Measurements from ENCODE around the gene MLLT10.

The MLLT10 gene

DNA sequence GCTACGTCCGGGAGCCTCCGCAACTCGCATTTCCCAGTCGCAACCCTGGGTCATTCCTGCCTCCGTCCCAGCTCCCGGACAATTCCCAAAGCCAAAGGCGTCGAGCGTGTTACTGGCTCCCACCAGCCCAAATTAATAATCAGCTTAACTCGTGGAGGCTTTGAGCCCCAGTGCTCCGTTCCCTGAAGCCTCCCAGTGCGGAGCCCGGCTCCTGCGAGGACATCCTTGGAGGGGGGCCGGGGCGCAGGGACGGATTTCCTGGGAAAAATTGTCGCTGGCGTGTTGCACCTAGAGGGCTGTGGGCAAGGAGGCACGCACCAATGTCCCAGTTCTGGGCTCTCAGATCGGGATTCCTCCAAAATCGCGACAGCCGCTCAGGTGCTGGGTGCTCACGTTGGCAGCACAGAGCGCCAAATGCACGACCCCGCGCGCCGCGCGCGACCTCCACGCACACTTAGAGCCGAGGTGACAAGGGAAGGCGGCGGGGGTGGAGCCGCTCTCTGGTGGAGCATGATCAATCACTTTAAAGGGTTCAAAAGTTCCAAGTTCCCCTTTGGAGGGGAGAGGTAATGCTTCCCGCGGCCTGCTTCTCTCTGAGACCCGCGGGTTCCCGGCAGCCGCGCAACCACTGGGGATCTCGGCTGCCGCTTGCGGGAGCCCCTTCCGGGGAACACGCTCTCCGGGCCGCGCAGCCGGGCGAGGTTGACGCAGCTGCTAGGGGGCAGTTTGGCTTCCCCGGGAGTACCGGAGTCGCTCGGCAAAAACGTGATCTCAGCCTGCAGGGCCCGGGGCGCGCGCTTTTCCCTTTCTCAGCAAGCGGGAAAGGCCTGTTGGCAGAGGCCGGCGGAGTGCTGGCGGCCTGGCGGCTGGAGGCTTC lies 34.1 kb upstream of the MLLT10 start:
- H3K4me3 ChIP-seq (ENCODE audit: low read depth, low read length) = no peak overlapping the region
- no peak for TF ChIP-seq MYC (IDR thresholded peaks at IDR 0.05; ENCODE audit: low read depth, low read length)
- TF ChIP-seq, protein P1, sequence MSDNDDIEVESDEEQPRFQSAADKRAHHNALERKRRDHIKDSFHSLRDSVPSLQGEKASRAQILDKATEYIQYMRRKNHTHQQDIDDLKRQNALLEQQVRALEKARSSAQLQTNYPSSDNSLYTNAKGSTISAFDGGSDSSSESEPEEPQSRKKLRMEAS (IDR thresholded peaks at IDR 0.05; ENCODE audit: low read depth, low read length) = no peak
- TF ChIP-seq, protein P2, sequence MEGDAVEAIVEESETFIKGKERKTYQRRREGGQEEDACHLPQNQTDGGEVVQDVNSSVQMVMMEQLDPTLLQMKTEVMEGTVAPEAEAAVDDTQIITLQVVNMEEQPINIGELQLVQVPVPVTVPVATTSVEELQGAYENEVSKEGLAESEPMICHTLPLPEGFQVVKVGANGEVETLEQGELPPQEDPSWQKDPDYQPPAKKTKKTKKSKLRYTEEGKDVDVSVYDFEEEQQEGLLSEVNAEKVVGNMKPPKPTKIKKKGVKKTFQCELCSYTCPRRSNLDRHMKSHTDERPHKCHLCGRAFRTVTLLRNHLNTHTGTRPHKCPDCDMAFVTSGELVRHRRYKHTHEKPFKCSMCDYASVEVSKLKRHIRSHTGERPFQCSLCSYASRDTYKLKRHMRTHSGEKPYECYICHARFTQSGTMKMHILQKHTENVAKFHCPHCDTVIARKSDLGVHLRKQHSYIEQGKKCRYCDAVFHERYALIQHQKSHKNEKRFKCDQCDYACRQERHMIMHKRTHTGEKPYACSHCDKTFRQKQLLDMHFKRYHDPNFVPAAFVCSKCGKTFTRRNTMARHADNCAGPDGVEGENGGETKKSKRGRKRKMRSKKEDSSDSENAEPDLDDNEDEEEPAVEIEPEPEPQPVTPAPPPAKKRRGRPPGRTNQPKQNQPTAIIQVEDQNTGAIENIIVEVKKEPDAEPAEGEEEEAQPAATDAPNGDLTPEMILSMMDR (IDR thresholded peaks at IDR 0.05; ENCODE audit: low read depth, low read length) = no peak
- TF ChIP-seq POLR2A (IDR thresholded peaks at IDR 0.05; ENCODE audit: extremely low read depth, insufficient read length) = no peak
- no peak for DNase-seq (ENCODE audit: low read depth)

DNA sequence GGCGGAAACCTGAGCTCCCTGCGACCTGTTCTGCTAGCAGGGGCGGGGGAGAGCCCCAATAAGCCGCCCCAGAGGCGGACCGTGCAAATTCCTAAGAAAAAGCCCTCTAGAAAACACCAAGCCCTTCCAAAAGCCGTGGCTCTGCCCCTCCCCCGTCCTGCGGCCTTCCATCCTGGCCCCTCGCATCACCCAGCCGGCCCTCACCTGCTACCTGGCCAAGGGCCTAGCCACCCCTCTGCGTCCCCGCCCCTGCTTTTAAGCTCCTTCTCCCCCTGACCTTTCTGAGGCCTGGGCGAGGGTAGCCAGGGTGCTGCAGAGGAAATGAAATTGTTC lies 33.5 kb upstream of the MLLT10 start:
- no peak for DNase-seq (ENCODE audit: low read depth)
- no peak overlapping the region for H3K4me3 ChIP-seq (ENCODE audit: low read depth, low read length)
- no peak for TF ChIP-seq MYC (IDR thresholded peaks at IDR 0.05; ENCODE audit: low read depth, low read length)
- TF ChIP-seq, protein P2 (IDR thresholded peaks at IDR 0.05; ENCODE audit: low read depth, low read length) = no peak
- TF ChIP-seq POLR2A (IDR thresholded peaks at IDR 0.05; ENCODE audit: extremely low read depth, insufficient read length) = no peak
- TF ChIP-seq, protein P1 (IDR thresholded peaks at IDR 0.05; ENCODE audit: low read depth, low read length) = no peak

DNA sequence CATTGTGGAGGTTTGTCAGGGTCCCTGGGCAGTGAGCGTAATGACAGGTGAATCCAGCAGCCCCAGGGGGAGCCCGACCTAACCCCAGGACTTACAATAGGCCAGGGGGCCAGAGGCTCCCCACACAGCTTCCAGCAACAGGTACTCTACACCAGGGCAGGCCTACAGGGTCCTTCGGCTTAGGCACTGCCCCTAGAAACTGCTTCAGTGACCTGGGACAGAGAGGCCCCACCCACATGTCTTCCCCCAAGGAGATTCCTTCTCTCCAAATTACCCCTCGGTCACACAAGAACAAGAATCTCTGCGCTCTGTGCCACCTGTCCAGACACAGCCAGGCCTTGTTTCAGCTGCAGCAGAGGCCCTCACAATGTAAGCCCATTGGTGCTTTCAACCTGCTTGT lies 32.9 kb upstream of the MLLT10 start:
- DNase-seq (ENCODE audit: low read depth) = no peak
- TF ChIP-seq, protein P2 (IDR thresholded peaks at IDR 0.05; ENCODE audit: low read depth, low read length) = no peak
- no peak overlapping the region for H3K4me3 ChIP-seq (ENCODE audit: low read depth, low read length)

DNA sequence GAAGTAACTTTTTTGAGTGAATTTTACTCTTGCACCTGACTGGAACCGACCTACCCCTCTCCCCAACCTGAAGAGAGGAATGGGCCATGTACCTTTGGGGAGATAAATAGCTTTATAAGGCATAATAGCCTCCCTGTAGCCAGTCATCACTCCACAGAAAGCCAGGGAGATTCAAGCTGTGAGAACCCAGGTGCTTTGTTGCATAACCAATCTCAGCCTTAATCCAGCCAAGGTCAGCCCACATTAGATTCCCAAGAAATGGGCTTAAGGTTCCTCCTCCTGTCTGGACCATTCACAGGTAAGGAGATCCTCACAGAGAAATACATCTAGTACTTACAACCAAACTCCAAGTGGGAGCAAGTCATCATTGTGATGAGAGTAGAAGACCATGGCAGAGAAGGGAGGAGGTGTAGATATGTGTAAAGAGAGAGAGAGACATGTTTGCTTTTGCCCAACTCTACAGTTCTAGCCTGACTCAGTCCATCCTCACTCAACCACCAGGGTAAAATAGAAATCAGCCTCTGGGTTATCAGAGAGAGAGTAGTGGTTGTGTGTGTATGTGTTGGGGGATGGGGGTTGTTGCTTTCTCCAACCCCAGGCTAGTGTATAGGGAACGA lies 32.2 kb upstream of the MLLT10 start:
- H3K4me3 ChIP-seq (ENCODE audit: low read depth, low read length) = no peak overlapping the region
- TF ChIP-seq MYC (IDR thresholded peaks at IDR 0.05; ENCODE audit: low read depth, low read length) (no peak), POLR2A (IDR thresholded peaks at IDR 0.05; ENCODE audit: extremely low read depth, insufficient read length) (no peak)
- TF ChIP-seq, protein P1 (IDR thresholded peaks at IDR 0.05; ENCODE audit: low read depth, low read length) = no peak
- TF ChIP-seq, protein P2 (IDR thresholded peaks at IDR 0.05; ENCODE audit: low read depth, low read length) = no peak
- no peak for DNase-seq (ENCODE audit: low read depth)

DNA sequence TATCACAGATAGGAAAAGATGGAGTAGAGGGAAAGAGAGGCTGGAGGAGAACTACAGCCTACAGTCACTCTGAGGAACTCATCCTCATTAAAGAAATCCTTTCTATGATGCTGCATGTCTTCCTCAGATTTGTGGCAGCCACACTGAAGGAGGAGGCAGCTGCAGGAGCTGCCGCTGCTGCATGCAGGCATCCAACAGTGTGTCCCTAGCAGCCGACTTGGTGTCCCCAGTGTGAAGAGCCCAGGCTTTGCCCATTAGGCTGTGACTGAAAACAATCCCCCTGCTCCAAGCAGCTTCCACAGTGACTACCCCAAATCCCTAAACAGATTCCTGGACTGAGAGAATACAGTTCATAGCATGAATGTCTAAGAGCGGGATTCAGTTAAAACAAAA lies 31.7 kb upstream of the MLLT10 start:
- TF ChIP-seq, protein P1 (IDR thresholded peaks at IDR 0.05; ENCODE audit: low read depth, low read length) = no peak
- TF ChIP-seq POLR2A (IDR thresholded peaks at IDR 0.05; ENCODE audit: extremely low read depth, insufficient read length) (no peak), MYC (IDR thresholded peaks at IDR 0.05; ENCODE audit: low read depth, low read length) (no peak)
- TF ChIP-seq, protein P2 (IDR thresholded peaks at IDR 0.05; ENCODE audit: low read depth, low read length) = no peak
- DNase-seq (ENCODE audit: low read depth) = no peak
- no peak overlapping the region for H3K4me3 ChIP-seq (ENCODE audit: low read depth, low read length)

Measured in NB4 (cell line).